ENCODE measurements around the gene DPYSL4.

GRCh38 chr10:132209978-132210530 is 23.3 kb downstream of the DPYSL4 start:
- TF ChIP-seq CTCF (IDR thresholded peaks at IDR 0.05) (no peak), POLR2A (IDR thresholded peaks at IDR 0.05) (no peak)

Data from Peyer's patch (tissue), 4 donors.